NCI-H446 treated with DMSO at 0.1 percent for 48 hours (cell line): Measurements from ENCODE around the gene MLF2.

Source experiments
- DNase-seq: peaks from one replicate; lab custom pipeline; 2025; lab: John Stamatoyannopoulos, UW

MLF2 gene

DNA sequence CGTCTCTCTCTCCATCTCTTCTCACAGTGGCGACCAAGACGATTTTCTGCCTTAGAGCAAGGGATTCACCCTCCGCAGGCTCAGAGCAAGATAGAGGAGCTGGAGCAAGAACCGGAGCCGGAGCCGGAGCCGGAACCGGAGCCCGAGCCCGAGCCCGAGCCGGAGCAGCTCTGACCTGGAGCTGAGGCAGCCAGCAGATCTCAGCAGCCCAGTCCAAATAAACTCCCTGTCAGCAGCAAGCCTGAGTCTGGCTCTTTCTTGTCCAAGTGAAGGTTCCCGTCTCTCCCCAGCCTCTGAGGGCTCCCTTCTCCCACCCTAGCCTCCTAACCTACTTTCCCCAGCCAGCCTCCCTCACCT, 25.3 kb upstream of the MLF2 start:
- DNase-seq, result no peak

DNA sequence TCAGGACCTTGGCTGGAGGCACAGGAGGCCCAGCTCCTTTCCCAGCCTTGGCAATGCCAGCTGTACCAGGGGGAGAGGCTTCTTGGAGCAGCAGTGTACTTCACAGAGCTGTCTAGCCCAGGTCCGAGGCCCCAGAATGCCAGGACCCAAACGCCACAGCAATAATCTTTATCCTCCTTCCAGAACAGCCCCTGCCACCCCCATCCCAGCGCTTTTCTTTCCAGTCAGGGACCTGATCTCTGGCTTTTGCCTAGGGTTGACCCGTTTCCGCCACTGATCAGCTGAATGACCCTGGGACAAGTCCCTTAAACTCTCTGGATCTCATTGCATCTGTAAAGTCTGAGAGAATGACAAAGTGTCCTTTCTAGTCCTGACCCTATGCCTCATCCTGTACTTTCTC, 24.4 kb upstream of the MLF2 start:
- no peak for DNase-seq

DNA sequence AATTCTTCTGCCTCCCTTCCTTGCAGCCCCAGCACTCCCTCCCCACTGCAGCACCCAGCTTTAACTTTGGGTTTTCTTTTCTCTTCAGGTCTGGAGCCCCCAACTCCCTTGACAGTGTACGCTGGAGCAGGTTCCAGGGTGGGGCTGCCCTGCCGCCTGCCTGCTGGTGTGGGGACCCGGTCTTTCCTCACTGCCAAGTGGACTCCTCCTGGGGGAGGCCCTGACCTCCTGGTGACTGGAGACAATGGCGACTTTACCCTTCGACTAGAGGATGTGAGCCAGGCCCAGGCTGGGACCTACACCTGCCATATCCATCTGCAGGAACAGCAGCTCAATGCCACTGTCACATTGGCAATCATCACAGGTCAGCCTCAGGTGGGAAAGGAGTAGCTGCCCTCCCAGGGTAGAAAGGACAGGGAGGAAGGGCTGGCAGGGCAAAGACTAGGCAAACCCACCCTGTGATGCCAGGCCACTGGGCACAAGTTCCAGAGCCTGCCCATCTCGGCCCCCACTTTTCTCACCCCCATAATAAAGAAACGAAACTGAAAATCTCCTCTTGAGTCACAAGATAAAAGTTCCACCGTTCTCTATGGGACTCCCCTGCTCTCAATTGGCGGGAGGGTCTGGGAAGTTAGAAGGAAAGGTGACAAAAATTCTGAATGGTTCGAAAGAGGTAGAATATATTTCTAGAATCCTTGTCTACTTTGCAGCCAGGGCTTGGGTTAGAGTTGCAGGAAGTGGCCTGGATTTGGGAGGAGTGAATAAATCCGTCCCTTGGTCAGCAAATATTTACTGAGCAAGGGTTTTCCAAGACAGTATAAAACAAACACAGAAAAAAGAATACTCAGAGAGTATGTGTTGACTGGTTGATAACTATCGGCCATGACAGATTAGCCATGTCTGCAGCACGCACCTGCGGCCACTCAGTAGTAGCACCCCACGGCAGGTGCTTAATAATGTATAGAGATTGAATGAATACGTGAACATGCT, 22.5 kb upstream of the MLF2 start:
- DNase-seq, result no peak

DNA sequence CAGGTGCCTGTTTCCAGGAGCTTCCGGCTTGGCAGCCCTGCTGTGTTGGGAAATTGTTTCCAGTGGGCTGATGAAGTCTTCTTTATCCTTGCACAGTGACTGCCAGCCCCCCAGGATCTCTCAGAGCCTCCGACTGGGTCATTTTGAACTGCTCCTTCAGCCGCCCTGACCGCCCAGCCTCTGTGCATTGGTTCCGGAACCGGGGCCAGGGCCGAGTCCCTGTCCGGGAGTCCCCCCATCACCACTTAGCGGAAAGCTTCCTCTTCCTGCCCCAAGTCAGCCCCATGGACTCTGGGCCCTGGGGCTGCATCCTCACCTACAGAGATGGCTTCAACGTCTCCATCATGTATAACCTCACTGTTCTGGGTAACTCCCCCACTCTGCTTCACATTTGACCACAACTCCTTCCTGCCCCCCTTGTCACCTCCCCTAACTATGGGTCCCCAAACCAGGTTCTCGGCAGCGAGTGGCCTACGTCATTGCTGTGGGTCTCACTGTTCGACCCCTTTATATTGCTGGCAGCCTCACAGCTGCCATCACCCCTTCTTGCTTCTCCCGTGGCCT, 21.6 kb upstream of the MLF2 start:
- DNase-seq, result no peak

DNA sequence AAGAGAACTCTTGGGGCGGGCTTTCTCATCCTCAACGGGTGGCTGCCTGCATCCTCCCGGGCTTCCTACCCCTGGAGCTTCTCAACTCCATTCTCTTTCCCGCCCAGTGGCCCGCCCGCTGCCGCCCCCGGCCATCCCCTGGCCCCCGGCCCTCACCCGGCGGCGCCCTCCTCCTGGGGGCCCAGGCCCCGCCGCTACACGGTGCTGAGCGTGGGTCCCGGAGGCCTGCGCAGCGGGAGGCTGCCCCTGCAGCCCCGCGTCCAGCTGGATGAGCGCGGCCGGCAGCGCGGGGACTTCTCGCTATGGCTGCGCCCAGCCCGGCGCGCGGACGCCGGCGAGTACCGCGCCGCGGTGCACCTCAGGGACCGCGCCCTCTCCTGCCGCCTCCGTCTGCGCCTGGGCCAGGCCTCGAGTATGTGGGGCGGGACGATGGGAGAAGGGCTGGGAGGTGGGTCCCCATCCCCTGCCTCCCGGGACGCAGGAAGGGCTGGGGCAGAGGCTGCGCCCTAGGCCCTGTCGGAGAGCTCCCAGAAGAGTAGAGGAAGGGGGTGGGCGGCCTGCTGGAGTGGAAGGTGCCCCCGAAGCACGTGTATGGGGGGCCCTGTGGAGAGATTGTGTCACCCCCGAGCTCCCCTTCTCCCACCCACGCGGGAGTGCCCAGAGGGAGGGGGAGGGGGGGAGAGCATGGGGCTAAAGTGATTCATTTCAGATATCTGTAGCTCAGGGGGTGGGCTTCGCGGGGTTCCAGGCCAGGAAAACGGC, 20.8 kb upstream of the MLF2 start:
- DNase-seq, result no peak

DNA sequence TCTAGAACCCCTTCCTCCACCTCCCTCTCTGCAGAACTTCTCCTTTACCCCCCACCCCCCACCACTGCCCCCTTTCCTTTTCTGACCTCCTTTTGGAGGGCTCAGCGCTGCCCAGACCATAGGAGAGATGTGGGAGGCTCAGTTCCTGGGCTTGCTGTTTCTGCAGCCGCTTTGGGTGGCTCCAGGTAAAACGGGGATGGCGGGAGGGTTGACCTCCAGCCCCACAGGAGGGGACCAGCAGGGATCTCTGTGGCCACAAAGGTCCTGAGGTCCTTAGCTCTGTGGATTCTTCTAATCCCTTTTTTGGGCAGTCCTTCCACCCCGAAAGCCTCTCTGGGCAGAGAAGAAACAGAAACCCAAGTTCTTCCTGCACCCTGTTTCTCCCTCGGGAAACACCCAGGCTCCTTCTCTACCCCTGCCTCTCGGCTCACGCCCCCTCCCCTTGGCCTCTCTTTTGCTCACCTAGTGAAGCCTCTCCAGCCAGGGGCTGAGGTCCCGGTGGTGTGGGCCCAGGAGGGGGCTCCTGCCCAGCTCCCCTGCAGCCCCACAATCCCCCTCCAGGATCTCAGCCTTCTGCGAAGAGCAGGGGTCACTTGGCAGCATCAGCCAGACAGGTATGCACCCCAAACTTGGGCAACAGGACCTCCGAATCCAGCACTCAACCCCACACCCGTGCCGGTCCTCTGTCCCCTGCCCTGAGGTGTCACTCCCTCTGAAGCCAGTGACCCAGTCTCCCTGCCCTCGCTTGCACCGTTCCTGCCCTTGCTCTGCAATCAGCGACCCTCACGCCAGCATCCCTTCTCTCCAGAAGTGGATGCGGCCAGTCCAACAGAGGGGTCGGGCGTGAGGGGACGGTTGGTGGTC, 20.0 kb upstream of the MLF2 start:
- DNase-seq, result no peak

DNA sequence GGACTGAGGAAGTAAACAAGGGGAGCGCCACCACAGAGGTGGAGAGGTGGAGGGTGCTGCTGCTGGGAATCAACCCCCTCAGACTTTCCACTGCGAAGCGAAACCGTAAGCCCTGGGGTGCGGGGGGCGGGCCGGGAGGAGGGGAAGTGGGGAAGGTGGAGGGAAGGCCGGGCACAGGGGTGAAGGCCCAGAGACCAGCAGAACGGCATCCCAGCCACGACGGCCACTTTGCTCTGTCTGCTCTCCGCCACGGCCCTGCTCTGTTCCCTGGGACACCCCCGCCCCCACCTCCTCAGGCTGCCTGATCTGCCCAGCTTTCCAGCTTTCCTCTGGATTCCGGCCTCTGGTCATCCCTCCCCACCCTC, 19.4 kb upstream of the MLF2 start, which contains the start of gene LAG3:
LAG3 (plus strand) TSS at position 190 of the 365 bp plus-strand sequence. CDS start 333 bp downstream, outside the sequence.
- DNase-seq, result no peak

DNA sequence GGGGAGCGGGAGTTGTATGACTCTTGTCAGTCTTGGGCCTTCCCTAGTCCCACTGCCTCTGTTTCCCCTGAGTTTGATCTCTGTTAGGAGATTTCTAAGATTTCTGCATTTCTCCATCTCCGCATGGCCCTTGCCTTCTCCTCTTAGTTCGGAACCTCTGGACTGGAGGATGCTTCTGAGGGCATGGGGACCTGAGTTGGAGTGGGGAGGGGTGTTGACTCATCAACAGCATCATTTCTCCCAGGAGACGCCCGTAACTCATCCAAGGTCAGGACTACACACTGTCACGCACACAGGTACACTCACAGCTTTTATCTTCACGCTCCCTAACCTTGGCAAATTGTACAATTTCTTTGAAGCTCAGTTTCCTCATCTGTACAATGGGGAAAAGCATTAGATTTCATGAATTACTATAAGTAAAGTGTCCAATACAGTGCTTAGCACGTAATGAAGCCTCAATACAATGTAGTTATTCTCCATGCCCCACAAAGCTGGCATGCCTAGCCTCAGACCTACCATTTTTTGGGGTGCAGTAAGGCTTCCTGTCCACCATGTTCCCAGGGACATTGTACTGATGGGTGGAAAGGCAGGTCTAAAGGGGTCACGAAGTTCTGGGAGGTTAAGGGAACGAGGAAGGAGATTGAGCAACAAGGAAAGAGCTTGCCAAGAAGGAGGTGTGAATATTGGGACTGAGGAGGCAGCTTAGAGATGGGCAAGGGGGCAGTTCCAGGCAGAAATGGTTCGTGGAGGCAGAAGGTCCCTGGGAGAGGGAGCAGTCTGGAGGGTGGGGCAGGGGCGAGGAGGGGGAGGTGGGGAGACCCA, 18.8 kb upstream of the MLF2 start:
- no peak for DNase-seq

DNA sequence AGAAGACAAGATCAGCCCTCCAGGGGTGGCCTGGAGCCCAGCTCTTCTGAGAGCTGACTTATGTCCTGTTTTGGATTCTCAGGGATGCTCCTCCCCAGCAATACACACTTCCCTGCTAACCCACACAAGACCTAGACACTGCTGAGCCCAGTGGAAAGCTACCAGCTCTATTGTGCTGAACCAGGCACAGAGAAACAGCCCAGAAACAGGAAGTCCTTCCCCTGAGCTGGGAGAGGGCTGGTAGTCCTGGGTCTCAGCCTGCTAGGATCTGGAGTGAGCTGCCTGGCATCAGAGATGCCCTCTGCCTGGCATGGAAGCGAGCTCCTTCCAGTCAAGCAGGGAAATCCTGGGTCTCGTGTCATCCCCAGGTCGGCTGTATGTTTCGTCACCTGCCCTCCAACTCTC, 18.2 kb upstream of the MLF2 start:
- DNase-seq, result no peak

DNA sequence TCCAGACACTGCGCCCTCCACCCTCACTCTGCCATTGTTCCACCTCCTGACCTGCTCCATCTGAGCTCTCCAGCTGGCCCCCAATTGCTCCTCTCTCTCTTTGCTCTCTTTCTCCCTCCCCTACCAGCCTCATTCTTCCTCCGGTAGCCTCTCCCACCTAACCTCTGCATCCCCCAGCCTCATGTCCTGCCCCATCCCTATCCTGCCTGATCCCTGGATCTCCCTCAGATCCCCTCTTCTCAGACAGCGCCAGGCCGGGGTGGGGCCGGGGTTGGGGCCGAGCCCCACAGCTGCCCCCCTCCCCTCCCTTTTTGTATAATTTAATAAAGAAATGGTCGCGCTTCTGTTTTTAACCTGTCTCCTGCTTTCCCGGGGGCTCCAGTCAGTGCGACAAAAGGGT, 17.7 kb upstream of the MLF2 start:
- no peak for DNase-seq

DNA sequence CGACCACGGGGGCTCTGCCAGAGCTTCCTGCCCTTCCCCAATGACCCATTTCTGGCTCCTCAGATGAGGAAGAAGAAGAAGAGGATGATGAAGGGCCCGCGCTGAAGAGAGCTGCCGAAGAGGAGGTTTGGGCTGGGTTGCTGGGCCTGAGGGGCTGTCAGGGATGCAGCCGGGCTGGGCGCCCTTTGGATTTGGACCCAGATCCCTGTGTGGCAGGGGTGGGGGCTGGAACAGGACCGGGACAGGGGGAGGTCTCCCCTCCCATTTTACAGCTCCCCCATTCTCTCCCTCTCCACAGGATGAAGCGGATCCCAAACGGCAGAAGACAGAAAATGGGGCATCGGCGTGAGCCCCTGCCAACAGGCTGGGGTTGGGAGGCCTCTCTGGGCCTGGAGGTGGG, 17.2 kb upstream of the MLF2 start:
- DNase-seq, result no peak

DNA sequence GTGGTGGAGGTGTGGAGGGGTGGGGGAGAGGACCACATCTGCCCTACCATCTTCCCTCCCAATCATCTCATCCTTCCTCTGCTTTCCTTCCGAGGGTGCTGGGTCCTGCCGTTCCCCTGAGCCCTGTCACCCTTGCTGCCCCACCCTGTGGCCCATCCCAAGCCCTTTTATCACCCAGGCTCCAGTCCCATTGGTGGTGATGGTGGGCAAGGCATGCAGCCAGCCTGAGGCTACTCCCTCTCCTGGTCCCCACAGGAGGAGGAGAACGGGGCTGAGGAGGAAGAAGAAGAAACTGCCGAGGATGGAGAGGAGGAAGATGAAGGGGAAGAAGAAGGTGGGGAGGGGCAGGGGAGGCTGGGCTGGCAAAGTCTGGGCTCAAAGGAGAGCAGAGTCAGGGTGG, 16.7 kb upstream of the MLF2 start:
- no peak for DNase-seq

DNA sequence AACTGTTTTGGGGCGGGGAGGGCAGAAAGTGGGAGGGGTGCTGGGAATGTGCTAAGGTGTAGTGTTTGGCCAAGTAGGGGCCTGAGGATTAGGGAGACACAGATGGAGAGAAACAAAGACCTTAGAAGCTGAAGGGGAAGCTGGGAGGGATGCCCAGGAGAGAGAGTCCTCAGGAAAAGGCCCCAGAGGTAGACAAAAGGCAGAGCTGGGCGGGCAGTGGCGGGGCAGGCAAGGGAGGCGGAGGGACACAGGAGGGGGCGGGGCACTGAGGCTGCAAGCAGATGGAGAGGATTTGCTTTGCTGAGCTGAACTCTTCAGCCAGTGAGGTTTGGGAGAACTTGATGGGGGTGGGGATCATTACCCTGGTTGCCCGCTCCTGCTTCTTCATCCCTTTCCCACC, 16.0 kb upstream of the MLF2 start:
- DNase-seq, result peak; percentile 28

DNA sequence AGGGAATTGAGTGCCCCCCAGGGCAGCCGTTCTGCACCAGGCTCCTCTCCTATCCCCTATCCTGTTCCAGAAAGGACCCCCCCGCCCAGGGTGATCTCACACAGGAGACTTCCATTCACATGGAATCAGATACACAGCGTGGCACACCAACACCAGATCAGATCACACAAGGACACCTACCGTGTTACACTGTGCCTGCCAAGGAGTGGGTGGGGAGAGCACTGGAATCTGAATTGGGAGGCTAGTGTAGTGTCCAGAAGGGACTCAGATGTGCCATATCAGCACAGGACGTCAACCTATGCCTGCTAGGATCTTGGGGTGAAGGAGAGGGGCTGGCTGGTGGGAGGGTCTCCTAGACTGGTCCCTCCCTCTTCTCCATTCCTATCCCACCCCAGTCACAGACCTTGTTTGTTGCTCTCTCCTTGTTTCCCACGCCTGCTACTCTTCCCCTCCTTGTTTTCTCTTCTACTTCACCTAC, 15.5 kb upstream of the MLF2 start:
- no peak for DNase-seq

DNA sequence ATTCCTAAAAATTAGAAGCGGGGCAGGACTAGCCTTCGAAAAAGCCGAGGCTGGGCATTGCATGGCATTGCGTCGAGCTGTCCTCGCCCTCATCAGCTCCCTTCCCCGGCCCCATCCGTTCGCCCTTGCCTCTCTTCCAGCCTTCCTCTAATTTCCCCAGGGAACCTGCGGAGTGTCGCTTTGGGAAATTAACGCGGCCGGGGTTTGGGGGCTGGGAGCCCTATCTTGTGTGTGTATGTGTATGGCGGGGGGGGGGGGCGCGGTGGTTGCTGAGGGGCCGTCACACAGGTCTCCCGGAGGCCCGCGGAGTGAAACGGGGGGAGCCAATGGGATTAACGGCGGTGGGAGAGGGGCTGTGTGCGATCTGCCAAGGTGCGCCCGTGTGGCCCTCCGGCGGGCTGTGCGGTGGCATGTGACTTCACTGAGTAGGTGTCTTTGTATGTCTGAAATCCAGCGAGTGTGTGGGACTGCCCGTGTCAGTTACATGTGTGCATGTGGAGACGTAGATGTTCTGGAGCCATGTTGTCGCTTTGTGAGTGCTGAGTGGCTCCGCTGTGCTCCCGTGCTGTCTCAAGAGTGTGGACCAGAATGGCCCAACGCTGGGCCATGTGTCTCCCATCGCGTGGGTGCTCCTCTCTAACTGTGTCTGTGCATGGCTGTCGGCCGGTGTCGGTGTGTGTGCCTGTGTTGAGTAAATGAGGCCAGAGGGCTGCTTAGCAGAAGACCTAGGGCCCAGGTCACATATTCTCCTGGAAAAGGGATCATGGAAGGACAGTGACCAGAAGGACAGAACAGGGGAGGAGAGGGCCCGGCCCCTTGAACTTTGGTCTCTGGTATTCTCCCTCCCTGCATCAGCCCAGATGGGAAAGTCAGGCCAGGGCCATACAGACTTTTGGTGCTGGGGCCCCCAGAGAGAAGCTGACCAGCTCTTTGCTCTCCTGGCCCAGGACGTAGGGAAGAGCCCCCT, 14.7 kb upstream of the MLF2 start:
- DNase-seq, result no peak

DNA sequence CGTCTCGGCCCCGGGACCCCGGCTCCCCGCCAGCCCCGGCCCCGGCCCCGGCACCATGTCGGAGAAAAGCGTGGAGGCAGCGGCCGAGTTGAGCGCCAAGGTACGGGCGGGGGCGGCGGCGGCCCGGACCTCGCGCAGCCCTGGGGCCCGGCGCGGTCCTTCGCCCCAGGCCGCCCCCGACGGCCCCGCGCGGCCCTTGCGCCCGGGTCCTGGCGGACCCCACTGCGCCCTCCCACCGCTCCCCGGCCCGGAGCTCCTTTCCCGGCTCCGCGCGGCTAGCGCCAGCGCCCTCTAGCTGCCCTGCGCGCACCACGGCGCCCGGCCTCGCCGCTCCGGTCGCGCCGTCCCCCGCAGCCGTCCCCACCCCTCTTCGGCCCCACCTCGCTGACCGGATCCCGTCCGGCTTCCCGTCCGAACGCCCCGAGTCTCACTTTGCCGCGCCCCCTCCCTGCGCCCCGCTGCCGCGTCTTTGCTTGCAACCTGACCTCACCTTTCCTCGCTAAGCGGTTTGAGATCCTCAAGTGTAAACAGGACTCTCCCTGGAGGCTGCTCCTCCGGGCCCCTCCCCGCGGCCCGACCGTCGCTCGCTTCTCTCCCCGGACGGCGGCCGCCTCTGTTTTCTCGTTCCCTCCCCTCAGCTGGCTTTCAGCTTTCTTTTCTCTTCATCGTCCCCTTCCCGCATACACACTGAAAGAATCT, 13.9 kb upstream of the MLF2 start:
- peak; percentile 38 for DNase-seq

DNA sequence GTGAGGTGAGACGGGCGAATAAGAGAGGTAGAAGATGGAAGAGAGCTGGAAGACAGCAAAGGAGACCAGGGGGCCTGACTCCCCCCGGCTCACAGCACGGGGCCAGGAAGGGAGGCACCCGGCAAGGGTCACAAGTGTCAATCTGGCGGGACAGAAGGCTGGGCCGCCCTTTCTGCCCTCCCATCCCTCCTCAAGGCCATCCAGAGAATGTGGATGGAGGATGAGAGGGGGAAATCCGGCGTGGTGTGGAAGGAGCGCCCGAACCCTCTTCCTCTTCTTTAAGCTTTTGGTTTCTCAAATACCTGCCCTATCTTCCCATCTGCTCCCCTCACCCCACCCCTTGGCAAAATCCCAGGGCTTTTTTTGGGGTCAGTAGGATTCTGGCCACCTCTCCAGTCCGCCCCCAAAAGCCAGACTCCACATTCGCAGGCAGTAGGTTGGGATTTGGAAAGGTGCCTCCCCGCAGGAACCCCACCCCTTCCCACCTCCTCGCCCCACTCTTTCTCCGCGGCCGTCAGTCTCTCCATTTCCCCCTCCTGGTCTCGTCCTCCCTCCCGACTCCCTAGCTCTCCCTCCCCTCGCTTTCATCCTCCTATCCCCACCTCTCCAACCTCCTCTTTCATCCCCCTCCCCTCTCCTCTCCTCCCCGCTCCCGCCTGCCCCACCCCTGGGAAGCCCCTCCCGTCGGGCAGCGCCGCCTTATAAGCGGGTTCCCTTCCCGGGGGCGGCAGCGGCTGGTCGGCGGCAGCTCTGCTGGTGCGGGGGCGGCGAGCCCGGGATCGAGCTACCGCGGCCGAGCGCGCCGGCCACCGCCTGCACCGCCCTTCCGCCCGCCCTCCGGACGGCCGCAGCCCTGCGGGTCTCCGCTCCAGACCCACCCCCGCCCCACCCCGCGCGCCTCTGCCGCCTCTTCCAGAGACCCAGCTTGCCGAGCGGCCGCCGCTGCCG, 13.0 kb upstream of the MLF2 start, which contains the start of gene PTMS:
PTMS (plus strand) TSS at position 730 of the 948 bp plus-strand sequence. CDS start 343 bp downstream, outside the sequence.
- DNase-seq, result peak; percentile 94
